Measurements from ENCODE around the gene DYNLT2. TPM values are rescaled to one million over a fixed set of nuclear protein-coding genes. Genes with fewer than 3 reads are reported as not detected.
A peak's percentile ranks its signal among the peaks of the same experiment; 100 is the strongest.

Gene DYNLT2
- total RNA-seq, 1 experiment from 2014 or later: 1.7 TPM

DNA sequence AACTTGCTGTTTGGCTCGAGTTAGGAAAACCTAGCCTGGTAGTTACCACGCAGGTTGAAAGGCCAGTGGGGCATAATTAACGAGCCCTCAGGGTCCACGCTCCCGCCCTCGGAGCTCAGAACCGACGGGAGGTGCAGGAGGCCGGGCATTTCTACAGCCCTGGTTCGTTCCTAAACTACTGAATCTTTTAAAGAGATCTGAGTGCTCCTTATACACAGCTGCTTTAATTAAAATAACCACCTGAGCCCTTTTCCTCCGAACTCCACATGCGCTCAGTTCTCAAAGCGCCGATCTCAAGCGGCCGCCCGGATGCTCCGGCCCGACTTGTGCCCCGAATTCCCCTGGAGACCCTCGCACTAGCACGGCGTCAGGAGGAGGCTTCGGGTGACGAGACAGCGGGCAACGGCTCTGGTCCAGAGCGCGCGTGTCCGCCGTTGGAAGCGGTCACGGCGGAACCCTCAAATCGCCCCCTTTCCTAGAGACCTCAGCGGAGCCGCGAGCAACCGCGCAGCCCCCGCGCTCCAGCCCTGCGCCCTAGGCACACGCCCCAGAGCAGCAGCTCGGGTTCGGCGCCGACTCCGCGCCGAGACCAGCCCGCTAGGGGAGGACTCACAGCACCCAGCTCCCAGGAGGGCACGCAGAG lies 49.9 kb downstream of the DYNLT2 start (continued):
- TF ChIP-seq, protein P1, sequence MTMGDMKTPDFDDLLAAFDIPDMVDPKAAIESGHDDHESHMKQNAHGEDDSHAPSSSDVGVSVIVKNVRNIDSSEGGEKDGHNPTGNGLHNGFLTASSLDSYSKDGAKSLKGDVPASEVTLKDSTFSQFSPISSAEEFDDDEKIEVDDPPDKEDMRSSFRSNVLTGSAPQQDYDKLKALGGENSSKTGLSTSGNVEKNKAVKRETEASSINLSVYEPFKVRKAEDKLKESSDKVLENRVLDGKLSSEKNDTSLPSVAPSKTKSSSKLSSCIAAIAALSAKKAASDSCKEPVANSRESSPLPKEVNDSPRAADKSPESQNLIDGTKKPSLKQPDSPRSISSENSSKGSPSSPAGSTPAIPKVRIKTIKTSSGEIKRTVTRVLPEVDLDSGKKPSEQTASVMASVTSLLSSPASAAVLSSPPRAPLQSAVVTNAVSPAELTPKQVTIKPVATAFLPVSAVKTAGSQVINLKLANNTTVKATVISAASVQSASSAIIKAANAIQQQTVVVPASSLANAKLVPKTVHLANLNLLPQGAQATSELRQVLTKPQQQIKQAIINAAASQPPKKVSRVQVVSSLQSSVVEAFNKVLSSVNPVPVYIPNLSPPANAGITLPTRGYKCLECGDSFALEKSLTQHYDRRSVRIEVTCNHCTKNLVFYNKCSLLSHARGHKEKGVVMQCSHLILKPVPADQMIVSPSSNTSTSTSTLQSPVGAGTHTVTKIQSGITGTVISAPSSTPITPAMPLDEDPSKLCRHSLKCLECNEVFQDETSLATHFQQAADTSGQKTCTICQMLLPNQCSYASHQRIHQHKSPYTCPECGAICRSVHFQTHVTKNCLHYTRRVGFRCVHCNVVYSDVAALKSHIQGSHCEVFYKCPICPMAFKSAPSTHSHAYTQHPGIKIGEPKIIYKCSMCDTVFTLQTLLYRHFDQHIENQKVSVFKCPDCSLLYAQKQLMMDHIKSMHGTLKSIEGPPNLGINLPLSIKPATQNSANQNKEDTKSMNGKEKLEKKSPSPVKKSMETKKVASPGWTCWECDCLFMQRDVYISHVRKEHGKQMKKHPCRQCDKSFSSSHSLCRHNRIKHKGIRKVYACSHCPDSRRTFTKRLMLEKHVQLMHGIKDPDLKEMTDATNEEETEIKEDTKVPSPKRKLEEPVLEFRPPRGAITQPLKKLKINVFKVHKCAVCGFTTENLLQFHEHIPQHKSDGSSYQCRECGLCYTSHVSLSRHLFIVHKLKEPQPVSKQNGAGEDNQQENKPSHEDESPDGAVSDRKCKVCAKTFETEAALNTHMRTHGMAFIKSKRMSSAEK (CRISPR knock-in tag; IDR thresholded peaks at IDR 0.05; ENCODE audit: borderline replicate concordance): no peak

DNA sequence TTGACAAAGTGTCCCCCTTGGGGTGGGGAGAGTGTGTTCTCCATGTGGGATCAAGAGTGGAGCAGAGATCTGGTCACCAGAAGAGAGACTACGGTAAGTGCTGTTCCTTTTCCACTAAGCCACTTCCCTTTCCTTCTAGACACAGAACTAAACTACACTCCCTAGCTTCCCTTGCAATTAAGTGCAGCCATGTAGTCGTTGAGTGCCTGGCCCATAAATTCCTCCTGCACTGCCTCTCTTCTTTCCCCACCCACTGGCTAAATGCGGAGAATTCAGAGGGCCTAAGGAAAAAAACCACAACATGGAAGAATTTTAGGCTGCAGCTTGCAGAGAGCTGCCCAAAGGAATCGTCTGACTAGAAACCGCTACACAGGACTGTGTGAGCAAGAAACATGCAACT lies 51.1 kb downstream of the DYNLT2 start:
- ATAC-seq: no peak
- peaks cover 10% of the 10 kb centered on the region for H3K9me3 Mint-ChIP-seq
- H3K27ac Mint-ChIP-seq: peak overlapping the region; percentile 65; the same call in 1 of the 2 replicates
- DNase-seq (ENCODE audit: low spot score): no peak
- peaks cover 29% of the 10 kb centered on the region for H3K4me1 Mint-ChIP-seq
- no peaks in the 10 kb centered on the region for H3K27me3 Mint-ChIP-seq (ENCODE audit: low read depth)
- ChIA-PET CTCF (interaction anchor here (1.6 kb wide), 1 partner anchor 90 kb away, joined by 7 read pairs; no protein-coding TSS in a partner anchor), POLR2A (interaction anchor here (3.8 kb wide), 1 partner anchor 24 kb away, joined by 14 read pairs; the partner anchor contains the start of gene PHF10)
- H3K4me3 Mint-ChIP-seq: peak overlapping the region; percentile 90
- peaks cover 32% of the 10 kb centered on the region for H3K36me3 Mint-ChIP-seq
- TF ChIP-seq, protein P2, sequence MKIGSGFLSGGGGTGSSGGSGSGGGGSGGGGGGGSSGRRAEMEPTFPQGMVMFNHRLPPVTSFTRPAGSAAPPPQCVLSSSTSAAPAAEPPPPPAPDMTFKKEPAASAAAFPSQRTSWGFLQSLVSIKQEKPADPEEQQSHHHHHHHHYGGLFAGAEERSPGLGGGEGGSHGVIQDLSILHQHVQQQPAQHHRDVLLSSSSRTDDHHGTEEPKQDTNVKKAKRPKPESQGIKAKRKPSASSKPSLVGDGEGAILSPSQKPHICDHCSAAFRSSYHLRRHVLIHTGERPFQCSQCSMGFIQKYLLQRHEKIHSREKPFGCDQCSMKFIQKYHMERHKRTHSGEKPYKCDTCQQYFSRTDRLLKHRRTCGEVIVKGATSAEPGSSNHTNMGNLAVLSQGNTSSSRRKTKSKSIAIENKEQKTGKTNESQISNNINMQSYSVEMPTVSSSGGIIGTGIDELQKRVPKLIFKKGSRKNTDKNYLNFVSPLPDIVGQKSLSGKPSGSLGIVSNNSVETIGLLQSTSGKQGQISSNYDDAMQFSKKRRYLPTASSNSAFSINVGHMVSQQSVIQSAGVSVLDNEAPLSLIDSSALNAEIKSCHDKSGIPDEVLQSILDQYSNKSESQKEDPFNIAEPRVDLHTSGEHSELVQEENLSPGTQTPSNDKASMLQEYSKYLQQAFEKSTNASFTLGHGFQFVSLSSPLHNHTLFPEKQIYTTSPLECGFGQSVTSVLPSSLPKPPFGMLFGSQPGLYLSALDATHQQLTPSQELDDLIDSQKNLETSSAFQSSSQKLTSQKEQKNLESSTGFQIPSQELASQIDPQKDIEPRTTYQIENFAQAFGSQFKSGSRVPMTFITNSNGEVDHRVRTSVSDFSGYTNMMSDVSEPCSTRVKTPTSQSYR (CRISPR knock-in tag; IDR thresholded peaks at IDR 0.05): no peak
- TF ChIP-seq ZNF396 (CRISPR knock-in tag; IDR thresholded peaks at IDR 0.05; ENCODE audit: borderline replicate concordance): no peak
- TF ChIP-seq, protein P1 (CRISPR knock-in tag; IDR thresholded peaks at IDR 0.05; ENCODE audit: borderline replicate concordance): no peak
- TF ChIP-seq, protein P3, sequence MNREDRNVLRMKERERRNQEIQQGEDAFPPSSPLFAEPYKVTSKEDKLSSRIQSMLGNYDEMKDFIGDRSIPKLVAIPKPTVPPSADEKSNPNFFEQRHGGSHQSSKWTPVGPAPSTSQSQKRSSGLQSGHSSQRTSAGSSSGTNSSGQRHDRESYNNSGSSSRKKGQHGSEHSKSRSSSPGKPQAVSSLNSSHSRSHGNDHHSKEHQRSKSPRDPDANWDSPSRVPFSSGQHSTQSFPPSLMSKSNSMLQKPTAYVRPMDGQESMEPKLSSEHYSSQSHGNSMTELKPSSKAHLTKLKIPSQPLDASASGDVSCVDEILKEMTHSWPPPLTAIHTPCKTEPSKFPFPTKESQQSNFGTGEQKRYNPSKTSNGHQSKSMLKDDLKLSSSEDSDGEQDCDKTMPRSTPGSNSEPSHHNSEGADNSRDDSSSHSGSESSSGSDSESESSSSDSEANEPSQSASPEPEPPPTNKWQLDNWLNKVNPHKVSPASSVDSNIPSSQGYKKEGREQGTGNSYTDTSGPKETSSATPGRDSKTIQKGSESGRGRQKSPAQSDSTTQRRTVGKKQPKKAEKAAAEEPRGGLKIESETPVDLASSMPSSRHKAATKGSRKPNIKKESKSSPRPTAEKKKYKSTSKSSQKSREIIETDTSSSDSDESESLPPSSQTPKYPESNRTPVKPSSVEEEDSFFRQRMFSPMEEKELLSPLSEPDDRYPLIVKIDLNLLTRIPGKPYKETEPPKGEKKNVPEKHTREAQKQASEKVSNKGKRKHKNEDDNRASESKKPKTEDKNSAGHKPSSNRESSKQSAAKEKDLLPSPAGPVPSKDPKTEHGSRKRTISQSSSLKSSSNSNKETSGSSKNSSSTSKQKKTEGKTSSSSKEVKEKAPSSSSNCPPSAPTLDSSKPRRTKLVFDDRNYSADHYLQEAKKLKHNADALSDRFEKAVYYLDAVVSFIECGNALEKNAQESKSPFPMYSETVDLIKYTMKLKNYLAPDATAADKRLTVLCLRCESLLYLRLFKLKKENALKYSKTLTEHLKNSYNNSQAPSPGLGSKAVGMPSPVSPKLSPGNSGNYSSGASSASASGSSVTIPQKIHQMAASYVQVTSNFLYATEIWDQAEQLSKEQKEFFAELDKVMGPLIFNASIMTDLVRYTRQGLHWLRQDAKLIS (CRISPR knock-in tag; IDR thresholded peaks at IDR 0.05; ENCODE audit: borderline replicate concordance): no peak
- TF ChIP-seq SOX15 (CRISPR knock-in tag; IDR thresholded peaks at IDR 0.05): no peak
- no peak for TF ChIP-seq ZNF423 (CRISPR knock-in tag; IDR thresholded peaks at IDR 0.05)
- TF ChIP-seq TEAD4 (CRISPR knock-in tag; IDR thresholded peaks at IDR 0.05): no peak
- no peak for TF ChIP-seq SMAD4 (CRISPR knock-in tag; IDR thresholded peaks at IDR 0.05)
- TF ChIP-seq ESRRA (CRISPR knock-in tag; IDR thresholded peaks at IDR 0.05; ENCODE audit: borderline replicate concordance): no peak
- TF ChIP-seq GABPB1 (CRISPR knock-in tag; IDR thresholded peaks at IDR 0.05): no peak
- TF ChIP-seq, protein P4, sequence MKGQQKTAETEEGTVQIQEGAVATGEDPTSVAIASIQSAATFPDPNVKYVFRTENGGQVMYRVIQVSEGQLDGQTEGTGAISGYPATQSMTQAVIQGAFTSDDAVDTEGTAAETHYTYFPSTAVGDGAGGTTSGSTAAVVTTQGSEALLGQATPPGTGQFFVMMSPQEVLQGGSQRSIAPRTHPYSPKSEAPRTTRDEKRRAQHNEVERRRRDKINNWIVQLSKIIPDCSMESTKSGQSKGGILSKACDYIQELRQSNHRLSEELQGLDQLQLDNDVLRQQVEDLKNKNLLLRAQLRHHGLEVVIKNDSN (CRISPR knock-in tag; IDR thresholded peaks at IDR 0.05): no peak
- TF ChIP-seq NFATC4 (CRISPR knock-in tag; IDR thresholded peaks at IDR 0.05): no peak
- no peak for TF ChIP-seq NR3C1 (CRISPR knock-in tag; conservative IDR thresholded peaks at IDR 0.05; ENCODE audit: low read depth)
- TF ChIP-seq, protein P5, sequence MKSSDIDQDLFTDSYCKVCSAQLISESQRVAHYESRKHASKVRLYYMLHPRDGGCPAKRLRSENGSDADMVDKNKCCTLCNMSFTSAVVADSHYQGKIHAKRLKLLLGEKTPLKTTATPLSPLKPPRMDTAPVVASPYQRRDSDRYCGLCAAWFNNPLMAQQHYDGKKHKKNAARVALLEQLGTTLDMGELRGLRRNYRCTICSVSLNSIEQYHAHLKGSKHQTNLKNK (CRISPR knock-in tag; IDR thresholded peaks at IDR 0.05): no peak
- TF ChIP-seq, protein P6, sequence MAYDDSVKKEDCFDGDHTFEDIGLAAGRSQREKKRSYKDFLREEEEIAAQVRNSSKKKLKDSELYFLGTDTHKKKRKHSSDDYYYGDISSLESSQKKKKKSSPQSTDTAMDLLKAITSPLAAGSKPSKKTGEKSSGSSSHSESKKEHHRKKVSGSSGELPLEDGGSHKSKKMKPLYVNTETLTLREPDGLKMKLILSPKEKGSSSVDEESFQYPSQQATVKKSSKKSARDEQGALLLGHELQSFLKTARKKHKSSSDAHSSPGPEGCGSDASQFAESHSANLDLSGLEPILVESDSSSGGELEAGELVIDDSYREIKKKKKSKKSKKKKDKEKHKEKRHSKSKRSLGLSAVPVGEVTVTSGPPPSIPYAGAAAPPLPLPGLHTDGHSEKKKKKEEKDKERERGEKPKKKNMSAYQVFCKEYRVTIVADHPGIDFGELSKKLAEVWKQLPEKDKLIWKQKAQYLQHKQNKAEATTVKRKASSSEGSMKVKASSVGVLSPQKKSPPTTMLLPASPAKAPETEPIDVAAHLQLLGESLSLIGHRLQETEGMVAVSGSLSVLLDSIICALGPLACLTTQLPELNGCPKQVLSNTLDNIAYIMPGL (CRISPR knock-in tag; IDR thresholded peaks at IDR 0.05): no peak
- TF ChIP-seq TEAD1 (CRISPR knock-in tag; IDR thresholded peaks at IDR 0.05): no peak
